Thyroid gland (tissue), 4 donors: Measurements from ENCODE around the gene IYD. TPM values are rescaled to one million over a fixed set of nuclear protein-coding genes. Genes with fewer than 3 reads are reported as not detected.

Experiments used
- DNase-seq, 2 donors: peaks; one replicate each; pipeline ENCODE4 v3.0.0-alpha.2; 2019
- H3K27ac ChIP-seq, 3 donors: fragments of 200-600 bp; sonication (generic); 1 replicate in 2 of 3; 2 replicates in 1 of 3; pipeline ENCODE4 v1.5.1; 2016 to 2019; ENCODE audit warnings: mild to moderate bottlenecking in 1 of 3, moderate library complexity in 1 of 3
- H3K27me3 ChIP-seq: fragments of 200-600 bp; sonication (generic); one replicate; pipeline ENCODE4 v1.5.1; 2019
- H3K36me3 ChIP-seq, 2 donors: fragments of 200-600 bp; sonication (generic); one replicate each; pipeline ENCODE4 v1.5.1; 2016 to 2019
- H3K4me1 ChIP-seq, 2 donors: fragments of 200-600 bp; sonication (generic); one replicate each; pipeline ENCODE4 v1.5.1; 2017 to 2019
- H3K4me3 ChIP-seq, 3 donors: fragments of 200-600 bp; sonication (generic); replicated peaks in 1 of 3; 1 replicate in 2 of 3; 2 replicates in 1 of 3; pipeline ENCODE4 v1.5.1; 2016; ENCODE audit warnings: mild to moderate bottlenecking in 1 of 3
- H3K9me3 ChIP-seq: fragments of 200-600 bp; sonication (generic); one replicate; pipeline ENCODE4 v1.5.1; 2017
- POLR2A ChIP-seq, 2 donors: fragments of 450-650 bp; IDR thresholded peaks; one replicate each; pipeline ENCODE4 v1.6.1; 2017; ENCODE audit warnings: antibody characterized with exemption in 2 of 2, mild to moderate bottlenecking in 2 of 2, moderate library complexity in 1 of 2
- WGBS, 2 donors: methylation state at CpG; one replicate each; pipeline ENCODE4 v1.1.5; 2017; 5-methylcytosine and 5-hydroxymethylcytosine counted together
- intact Hi-C: fragments of 100-400 bp; cut with DNase I; formaldehyde crosslinking; loops from one replicate; pipeline ENCODE4 v1.15.1; 2023
- total RNA-seq, 4 donors: library from RNA; depleted of rRNA; stranded (reverse); fragments of >200 nt; gene quantifications; one replicate each; pipeline ENCODE4 v1.2.3, GENCODE V29; 2016
- TF ChIP-seq, protein P1 (sequence below), 6 experiments: fragments of 200-600 bp in 3 of 6; fragments of 450-650 bp in 3 of 6; sonication (generic) in 3 of 6; IDR thresholded peaks; one replicate each; pipeline ENCODE4 v1.5.1; 2016 to 2019; ENCODE audit warnings: antibody characterized with exemption in 6 of 6, mild to moderate bottlenecking in 2 of 6, inconsistent platforms in 1 of 6, moderate library complexity in 1 of 6

The IYD gene
- total RNA-seq, 4 donors from 2014 or later: 571 to 1,038 (median 665) TPM

DNA sequence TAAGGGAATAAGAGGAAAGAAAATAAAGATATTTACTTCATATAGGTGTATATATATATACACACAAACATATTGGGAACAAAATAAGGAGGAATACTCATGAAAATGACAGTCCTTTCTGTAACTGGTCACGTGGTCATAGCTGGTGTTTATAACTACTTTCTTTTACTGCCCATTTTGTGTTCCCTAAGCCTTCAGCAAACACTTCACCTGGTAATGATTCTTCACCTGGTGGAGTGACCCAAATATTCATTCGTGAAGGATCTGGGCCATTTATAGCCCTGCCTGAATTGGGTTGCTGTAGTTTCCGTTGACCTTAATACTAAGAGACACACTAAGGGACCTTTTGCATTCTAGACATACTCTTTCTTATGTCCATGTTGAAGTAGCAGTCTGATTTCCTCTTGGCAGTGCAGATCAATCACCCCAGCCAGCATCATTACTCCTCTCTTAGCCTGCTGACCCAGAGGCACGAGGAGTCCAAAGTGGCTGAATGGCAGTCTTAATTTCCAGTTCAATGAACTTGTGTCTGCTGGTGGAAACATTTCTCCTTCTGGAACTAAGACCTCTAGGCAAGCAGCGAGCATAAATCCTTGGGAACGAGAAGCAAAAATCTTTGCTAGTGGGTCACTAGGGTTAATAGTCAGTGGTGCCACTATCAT is 39.9 kb upstream of the IYD start:
- TF ChIP-seq, protein P1, sequence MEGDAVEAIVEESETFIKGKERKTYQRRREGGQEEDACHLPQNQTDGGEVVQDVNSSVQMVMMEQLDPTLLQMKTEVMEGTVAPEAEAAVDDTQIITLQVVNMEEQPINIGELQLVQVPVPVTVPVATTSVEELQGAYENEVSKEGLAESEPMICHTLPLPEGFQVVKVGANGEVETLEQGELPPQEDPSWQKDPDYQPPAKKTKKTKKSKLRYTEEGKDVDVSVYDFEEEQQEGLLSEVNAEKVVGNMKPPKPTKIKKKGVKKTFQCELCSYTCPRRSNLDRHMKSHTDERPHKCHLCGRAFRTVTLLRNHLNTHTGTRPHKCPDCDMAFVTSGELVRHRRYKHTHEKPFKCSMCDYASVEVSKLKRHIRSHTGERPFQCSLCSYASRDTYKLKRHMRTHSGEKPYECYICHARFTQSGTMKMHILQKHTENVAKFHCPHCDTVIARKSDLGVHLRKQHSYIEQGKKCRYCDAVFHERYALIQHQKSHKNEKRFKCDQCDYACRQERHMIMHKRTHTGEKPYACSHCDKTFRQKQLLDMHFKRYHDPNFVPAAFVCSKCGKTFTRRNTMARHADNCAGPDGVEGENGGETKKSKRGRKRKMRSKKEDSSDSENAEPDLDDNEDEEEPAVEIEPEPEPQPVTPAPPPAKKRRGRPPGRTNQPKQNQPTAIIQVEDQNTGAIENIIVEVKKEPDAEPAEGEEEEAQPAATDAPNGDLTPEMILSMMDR (IDR thresholded peaks at IDR 0.05): no peak
- no peak for TF ChIP-seq POLR2A (IDR thresholded peaks at IDR 0.05)
- WGBS, 2 donors: 50 to 55% methylated on average over 6 of the region's 6 CpGs

DNA sequence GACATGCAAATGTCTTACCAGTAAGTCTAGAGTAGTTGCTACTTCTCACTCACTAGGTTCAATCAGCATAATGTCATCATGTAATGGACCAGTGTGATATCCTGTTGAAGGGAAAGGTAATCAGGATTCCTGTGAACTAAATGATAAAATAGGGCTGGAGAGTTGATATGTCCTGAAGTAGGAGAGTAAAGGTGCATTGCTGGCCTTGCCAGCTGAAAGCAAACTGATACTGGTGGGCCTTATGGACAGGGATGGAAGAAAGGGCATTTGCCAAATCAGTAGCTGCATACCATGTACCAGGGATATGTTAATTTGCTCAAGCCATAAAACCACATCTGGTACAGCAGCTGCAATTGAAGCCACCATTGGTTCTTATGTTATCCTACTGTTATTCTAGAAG is 37.5 kb upstream of the IYD start:
- Histone ChIP-seq H3K9me3 (no peaks in the 10 kb centered on the region), H3K27me3 (no peaks in the 10 kb centered on the region), H3K36me3 (no peaks in the 10 kb centered on the region), H3K4me1 (peaks cover 5 to 8% of the 10 kb centered on the region in 2 donors), H3K27ac (no peak overlapping the region), H3K4me3 (no peak overlapping the region)
- intact Hi-C loops: loop anchor here (5.0 kb wide), 1 partner anchor 249 kb away; no protein-coding TSS in a partner anchor
- no peak for TF ChIP-seq POLR2A (IDR thresholded peaks at IDR 0.05)
- TF ChIP-seq, protein P1 (IDR thresholded peaks at IDR 0.05): no peak
- no peak for DNase-seq

More for the DNA sequence above, 39.9 kb upstream of the IYD start:
- DNase-seq: peak; percentile 56 to 57
- intact Hi-C loops: no loop called here
- H3K27me3 ChIP-seq: no peaks in the 10 kb centered on the region
- no peaks in the 10 kb centered on the region for H3K9me3 ChIP-seq
- H3K27ac ChIP-seq: peak overlapping the region in 2 of 3 donors; percentile 0 to 50
- no peaks in the 10 kb centered on the region for H3K36me3 ChIP-seq
- H3K4me3 ChIP-seq: no peak overlapping the region
- H3K4me1 ChIP-seq: peaks cover 16 to 21% of the 10 kb centered on the region in 2 donors

GRCh38 chr6:150332939-150333584 is 35.8 kb upstream of the IYD start:
- 94 to 96% methylated on average over 21 of the region's 21 CpGs for WGBS, 2 donors
- no peak overlapping the region for H3K27ac ChIP-seq
- intact Hi-C loops: loop anchor here (5.0 kb wide), 1 partner anchor 251 kb away; no protein-coding TSS in a partner anchor

GRCh38 chr6:150333585-150333941 is 35.2 kb upstream of the IYD start:
- H3K27me3 ChIP-seq: no peaks in the 10 kb centered on the region
- 94 to 100% methylated on average over 2 of the region's 2 CpGs for WGBS, 2 donors
- intact Hi-C loops: loop anchor here (5.0 kb wide), 1 partner anchor 251 kb away; no protein-coding TSS in a partner anchor

More at GRCh38 chr6:150332939-150333584, 35.8 kb upstream of the IYD start:
- no peaks in the 10 kb centered on the region for H3K27me3 ChIP-seq
- H3K4me1 ChIP-seq: peaks cover 14 to 19% of the 10 kb centered on the region in 2 donors
- H3K36me3 ChIP-seq: no peaks in the 10 kb centered on the region
- no peak overlapping the region for H3K4me3 ChIP-seq
- no peaks in the 10 kb centered on the region for H3K9me3 ChIP-seq
- DNase-seq: no peak
- TF ChIP-seq, protein P1 (IDR thresholded peaks at IDR 0.05): no peak

More at GRCh38 chr6:150333585-150333941, 35.2 kb upstream of the IYD start:
- no peaks in the 10 kb centered on the region for H3K36me3 ChIP-seq
- H3K27ac ChIP-seq: no peak overlapping the region
- TF ChIP-seq, protein P1 (IDR thresholded peaks at IDR 0.05): no peak
- no peak for TF ChIP-seq POLR2A (IDR thresholded peaks at IDR 0.05)
- no peak overlapping the region for H3K4me3 ChIP-seq
- no peak for DNase-seq
- peaks cover 14 to 19% of the 10 kb centered on the region in 2 donors for H3K4me1 ChIP-seq
- no peaks in the 10 kb centered on the region for H3K9me3 ChIP-seq
